ENCODE data around the gene CPT1C. TPM values are rescaled to one million over a fixed set of nuclear protein-coding genes. Genes with fewer than 3 reads are reported as not detected.

Gene CPT1C
- total RNA-seq, 4 donors from 2014 or later, result 0.44 to 4.1 (median 2.2) TPM

- DNase-seq (ENCODE audit: low spot score in 2 of 2), result no peak
- H3K9me3 ChIP-seq, result no peaks in the 10 kb centered on the region
- WGBS, 2 donors, result 93 to 95% methylated on average over 55 to 57 of the region's 58 CpGs
- H3K4me1 ChIP-seq, result no peaks in the 10 kb centered on the region
- no peak overlapping the region for H3K27ac ChIP-seq
- peaks cover 5 to 100% (median 45%) of the 10 kb centered on the region in 3 donors for H3K36me3 ChIP-seq
- no peaks in the 10 kb centered on the region for H3K27me3 ChIP-seq
- no peak overlapping the region for H3K4me3 ChIP-seq
- TF ChIP-seq CTCF (IDR thresholded peaks at IDR 0.05) (no peak), EP300 (IDR thresholded peaks at IDR 0.05) (no peak), POLR2A (IDR thresholded peaks at IDR 0.05) (no peak)
Observed at GRCh38 chr19:49652551-49653465, 38.1 kb upstream of the CPT1C start.

DNA sequence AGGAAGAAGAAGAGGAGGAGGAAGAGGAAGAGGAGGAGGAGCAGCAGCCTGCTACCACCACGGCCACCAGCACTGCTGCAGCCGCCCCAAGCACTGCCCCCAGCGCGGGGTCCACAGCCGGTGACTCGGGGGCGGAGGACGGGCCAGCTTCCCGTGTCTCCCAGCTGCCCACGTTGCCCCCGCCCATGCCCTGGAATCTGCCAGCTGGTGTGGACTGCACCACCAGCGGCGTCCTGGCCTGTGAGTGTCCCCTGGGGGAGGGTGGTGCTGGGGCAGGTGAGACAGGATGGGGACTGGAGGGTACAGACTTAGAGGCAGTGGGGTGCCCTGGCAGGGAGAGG lies 37.5 kb upstream of the CPT1C start:
- H3K4me1 ChIP-seq, result no peaks in the 10 kb centered on the region
- whole genome bisulfite sequencing, 2 donors, result 74 to 87% methylated on average over 11 to 13 of the region's 13 CpGs
- TF ChIP-seq POLR2A (IDR thresholded peaks at IDR 0.05) (no peak), EP300 (IDR thresholded peaks at IDR 0.05) (no peak), CTCF (IDR thresholded peaks at IDR 0.05) (no peak)
- H3K36me3 ChIP-seq, result peaks cover 5 to 100% (median 50%) of the 10 kb centered on the region in 3 donors
- no peak overlapping the region for H3K4me3 ChIP-seq
- no peak overlapping the region for H3K27ac ChIP-seq
- no peaks in the 10 kb centered on the region for H3K27me3 ChIP-seq
- no peak for DNase-seq (ENCODE audit: low spot score in 2 of 2)
- no peaks in the 10 kb centered on the region for H3K9me3 ChIP-seq

GRCh38 chr19:49654581-49654980 lies 36.3 kb upstream of the CPT1C start:
- no peak for DNase-seq (ENCODE audit: low spot score in 2 of 2)
- H3K4me3 ChIP-seq, result no peak overlapping the region
- WGBS, 2 donors, result 88 to 91% methylated on average over 9 to 10 of the region's 10 CpGs
- peaks cover 5 to 100% (median 56%) of the 10 kb centered on the region in 3 donors for H3K36me3 ChIP-seq
- H3K9me3 ChIP-seq, result no peaks in the 10 kb centered on the region
- H3K27ac ChIP-seq, result no peak overlapping the region
- TF ChIP-seq EP300 (IDR thresholded peaks at IDR 0.05), result no peak
- TF ChIP-seq CTCF (IDR thresholded peaks at IDR 0.05), result no peak
- TF ChIP-seq POLR2A (IDR thresholded peaks at IDR 0.05), result no peak
- H3K4me1 ChIP-seq, result no peaks in the 10 kb centered on the region
- no peaks in the 10 kb centered on the region for H3K27me3 ChIP-seq

- H3K36me3 ChIP-seq, result peaks cover 5 to 100% (median 49%) of the 10 kb centered on the region in 3 donors
- TF ChIP-seq CTCF (IDR thresholded peaks at IDR 0.05), result no peak
- TF ChIP-seq EP300 (IDR thresholded peaks at IDR 0.05), result no peak
- no peak for TF ChIP-seq POLR2A (IDR thresholded peaks at IDR 0.05)
- DNase-seq (ENCODE audit: low spot score in 2 of 2), result no peak
- no peaks in the 10 kb centered on the region for H3K4me1 ChIP-seq
- H3K27ac ChIP-seq, result no peak overlapping the region
- no peaks in the 10 kb centered on the region for H3K9me3 ChIP-seq
- 87% methylated on average over 22 to 23 of the region's 23 CpGs for WGBS, 2 donors
- H3K27me3 ChIP-seq, result no peaks in the 10 kb centered on the region
- H3K4me3 ChIP-seq, result no peak overlapping the region
Observed at GRCh38 chr19:49655570-49656455, 35.1 kb upstream of the CPT1C start.

All from tibial nerve (tissue), 4 donors.